GM10266 (cell line): ENCODE results near the gene FAM184A.

Experiments
- DNase-seq: peaks from one replicate; pipeline ENCODE4 v3.0.0; 2012; ENCODE audit errors: extremely low spot score
- TF ChIP-seq, protein P1 (sequence below): IDR thresholded peaks from 2 replicates; pipeline ENCODE4 v1.5.1; 2012; ENCODE audit warnings: mild to moderate bottlenecking, low read depth; ENCODE audit not compliant: control insufficient read depth, insufficient read depth; ENCODE audit errors: missing control alignments

Gene FAM184A

DNA sequence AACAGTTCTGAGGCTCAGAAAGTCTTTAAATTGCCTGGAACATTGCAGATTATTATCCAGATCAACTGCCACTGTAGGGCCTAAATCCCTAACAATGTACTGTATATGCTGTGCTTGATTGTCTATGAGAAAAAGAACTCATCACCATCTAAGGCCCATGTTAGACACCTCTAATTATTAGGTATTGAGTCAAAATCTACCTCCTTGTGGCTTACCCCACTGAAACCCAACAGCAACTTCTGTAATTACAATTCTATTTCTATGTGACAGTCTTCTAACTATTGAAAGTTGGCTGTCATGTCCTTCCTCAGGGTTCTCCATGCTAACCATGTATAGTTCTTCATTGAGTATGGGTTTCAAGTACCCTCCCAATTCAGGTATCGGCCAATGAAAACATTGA is 157.4 kb downstream of the FAM184A start:
- DNase-seq: no peak
- TF ChIP-seq, protein P1, sequence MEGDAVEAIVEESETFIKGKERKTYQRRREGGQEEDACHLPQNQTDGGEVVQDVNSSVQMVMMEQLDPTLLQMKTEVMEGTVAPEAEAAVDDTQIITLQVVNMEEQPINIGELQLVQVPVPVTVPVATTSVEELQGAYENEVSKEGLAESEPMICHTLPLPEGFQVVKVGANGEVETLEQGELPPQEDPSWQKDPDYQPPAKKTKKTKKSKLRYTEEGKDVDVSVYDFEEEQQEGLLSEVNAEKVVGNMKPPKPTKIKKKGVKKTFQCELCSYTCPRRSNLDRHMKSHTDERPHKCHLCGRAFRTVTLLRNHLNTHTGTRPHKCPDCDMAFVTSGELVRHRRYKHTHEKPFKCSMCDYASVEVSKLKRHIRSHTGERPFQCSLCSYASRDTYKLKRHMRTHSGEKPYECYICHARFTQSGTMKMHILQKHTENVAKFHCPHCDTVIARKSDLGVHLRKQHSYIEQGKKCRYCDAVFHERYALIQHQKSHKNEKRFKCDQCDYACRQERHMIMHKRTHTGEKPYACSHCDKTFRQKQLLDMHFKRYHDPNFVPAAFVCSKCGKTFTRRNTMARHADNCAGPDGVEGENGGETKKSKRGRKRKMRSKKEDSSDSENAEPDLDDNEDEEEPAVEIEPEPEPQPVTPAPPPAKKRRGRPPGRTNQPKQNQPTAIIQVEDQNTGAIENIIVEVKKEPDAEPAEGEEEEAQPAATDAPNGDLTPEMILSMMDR: no peak

DNA sequence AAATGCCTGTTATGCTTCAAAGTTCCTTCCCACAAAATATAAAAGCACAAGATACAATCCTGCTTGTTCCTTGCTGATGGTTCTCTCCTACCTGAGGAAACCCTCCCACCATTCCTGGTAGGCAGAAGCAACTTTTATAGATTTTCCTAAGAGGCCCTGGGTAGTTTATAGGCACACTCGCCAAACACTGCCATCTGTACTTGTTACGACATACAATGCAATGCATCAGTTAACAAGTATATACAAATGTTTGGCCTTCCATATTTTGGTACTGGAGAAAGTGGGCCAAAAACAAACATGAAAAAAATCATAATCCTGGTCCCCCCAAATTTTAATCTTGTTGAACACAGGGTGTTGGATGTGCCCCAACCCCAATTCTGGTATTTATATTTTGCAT is 160.1 kb downstream of the FAM184A start:
- no peak for DNase-seq
- TF ChIP-seq, protein P1: no peak

DNA sequence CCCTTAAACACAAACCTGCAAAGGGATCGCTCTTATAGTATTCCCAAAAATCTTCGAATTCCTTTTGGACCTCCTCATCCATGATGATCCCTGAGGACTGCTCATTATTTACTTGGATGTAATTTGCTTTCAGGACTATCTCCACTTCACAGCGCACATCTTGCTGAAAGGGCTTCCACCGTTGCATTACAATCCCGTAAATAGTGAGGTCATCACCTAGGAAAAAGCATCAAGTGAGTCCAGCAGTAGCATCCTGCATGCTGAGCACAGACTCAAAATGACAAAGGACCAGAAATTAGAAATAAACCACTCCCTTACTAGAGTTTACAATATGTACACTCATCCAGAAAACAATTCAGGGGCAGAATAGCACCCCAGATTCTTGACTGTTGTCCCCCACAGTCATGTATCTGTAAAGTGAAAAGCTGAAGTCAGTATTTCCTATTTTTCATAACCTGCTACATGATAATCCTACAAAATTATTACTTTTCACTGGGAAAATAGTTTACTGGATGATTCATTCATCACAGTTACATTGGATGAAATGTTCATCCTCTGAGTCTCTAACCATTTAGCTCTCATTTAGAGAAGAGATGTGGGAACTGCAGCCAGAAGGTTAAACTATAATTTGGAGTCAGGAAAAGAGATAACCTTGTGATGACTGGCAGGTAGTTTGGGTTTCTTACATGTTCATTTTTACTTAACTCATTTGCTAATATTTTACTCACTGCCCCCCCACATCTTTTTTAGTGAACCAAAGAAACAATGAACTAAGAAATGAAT is 160.7 kb downstream of the FAM184A start:
- no peak for DNase-seq
- TF ChIP-seq, protein P1: no peak

DNA sequence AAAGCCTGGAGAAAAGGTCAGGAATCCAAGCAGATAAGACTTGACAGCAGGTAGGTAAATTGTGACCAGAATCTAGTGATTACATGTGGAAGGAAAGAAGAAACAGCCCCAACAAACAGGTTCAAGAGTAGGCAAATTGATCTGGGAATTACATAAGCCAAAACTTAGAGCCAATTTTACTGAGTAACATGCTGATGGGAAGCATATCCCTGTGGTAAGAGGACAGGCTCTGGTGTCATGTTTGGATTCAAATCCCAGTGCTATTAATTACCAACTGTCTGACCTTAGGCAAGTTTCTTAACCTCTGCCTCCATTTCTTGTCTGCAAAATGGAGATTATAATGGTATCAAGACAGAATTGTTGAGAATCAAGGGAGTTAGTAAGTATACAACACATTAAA is 163.9 kb downstream of the FAM184A start:
- TF ChIP-seq, protein P1: no peak

DNA sequence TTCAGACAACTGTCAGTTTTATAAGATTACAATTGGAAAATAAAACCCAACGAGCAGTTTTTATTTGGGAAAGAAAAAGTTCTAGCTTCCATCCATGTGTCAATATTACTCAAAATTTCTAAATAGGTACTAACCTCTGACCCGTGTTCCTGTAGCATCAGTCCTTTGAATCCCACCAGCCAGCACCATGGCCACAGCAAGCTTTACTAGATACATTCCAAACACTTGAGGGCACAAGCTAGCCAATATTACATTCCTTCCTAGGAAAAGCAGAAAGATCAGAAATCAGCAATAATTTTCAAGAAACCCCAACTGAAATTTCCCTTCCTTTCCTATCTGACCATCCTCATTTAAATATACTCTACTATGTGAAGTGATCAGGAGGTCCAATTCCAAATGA is 165.3 kb downstream of the FAM184A start:
- TF ChIP-seq, protein P1: no peak
- DNase-seq: no peak

More for the DNA sequence above, 163.9 kb downstream of the FAM184A start:
- no peak for DNase-seq

DNA sequence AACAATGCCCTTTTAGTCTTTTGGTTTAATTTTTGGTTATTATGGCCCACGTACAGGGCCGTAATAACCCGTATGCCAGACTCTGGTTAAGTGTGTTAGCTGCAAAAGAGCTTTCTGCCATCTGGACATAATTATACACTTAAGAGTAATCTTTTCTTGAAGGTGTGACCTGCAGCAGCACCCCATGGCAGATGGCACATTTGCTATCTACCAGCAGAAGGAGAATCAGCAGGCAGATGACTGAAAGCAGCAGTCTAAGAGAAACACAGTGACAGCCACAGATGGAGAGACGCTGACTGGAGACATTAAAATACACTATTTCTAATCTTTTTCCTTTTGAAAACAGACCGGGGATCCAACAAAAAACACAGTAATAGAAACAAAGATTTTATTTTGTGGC is 165.8 kb downstream of the FAM184A start:
- TF ChIP-seq, protein P1: no peak
- no peak for DNase-seq
